SK-N-SH (cell line): Measurements from ENCODE around the gene EDRF1. TPM values are rescaled to one million over a fixed set of nuclear protein-coding genes. Genes with fewer than 3 reads are reported as not detected.

ENCODE experiments used
- CTCF ChIA-PET: fragments of 300-600, 350-600 bp; formaldehyde crosslinking; extraction: SDS; loops from one replicate; lab custom pipeline; 2021; lab: Yijun Ruan, JAX
- POLR2A ChIA-PET: fragments of 350-600 bp; sonication (Branson Sonifier 250); formaldehyde crosslinking; extraction: SDS; loops from one replicate; lab custom pipeline; 2020; ENCODE audit warnings: antibody characterized with exemption, inconsistent platforms; lab: Yijun Ruan, JAX
- DNase-seq: peaks from one replicate; pipeline ENCODE4 v3.0.0; 2012
- H2AFZ ChIP-seq: fragments of 200-600 bp; sonication (generic); 2 replicates; pipeline ENCODE4 v1.8.1; 2016; ENCODE audit warnings: antibody characterized with exemption, mild to moderate bottlenecking, low read depth
- H3F3A ChIP-seq: fragments of 200-600 bp; sonication (generic); replicated peaks from 2 replicates; pipeline ENCODE3; 2016; ENCODE audit warnings: antibody characterized with exemption, mild to moderate bottlenecking; ENCODE audit not compliant: insufficient read depth
- H3K27ac ChIP-seq, 2 experiments: fragments of 200-500 bp in 1 of 2; fragments of 200-600 bp in 1 of 2; sonication (Bioruptor generic) in 1 of 2; sonication (generic), shearing (Covaris generic) in 1 of 2; 2 replicates each; pipeline versions ENCODE4 v1.5.1 to v1.6.1; 2014 to 2016; ENCODE audit warnings: low read depth in 2 of 2, inconsistent platforms in 1 of 2, low read length in 1 of 2, mild to moderate bottlenecking in 1 of 2, mixed read lengths in 1 of 2
- H3K27me3 ChIP-seq: fragments of 200-600 bp; sonication (generic), shearing (Covaris generic); 2 replicates; pipeline ENCODE4 v1.6.1; 2016; ENCODE audit warnings: mixed run types; ENCODE audit not compliant: insufficient read depth
- H3K36me3 ChIP-seq, 2 experiments: fragments of 200-500 bp in 1 of 2; fragments of 200-600 bp in 1 of 2; sonication (Bioruptor generic) in 1 of 2; sonication (generic) in 1 of 2; replicated peaks in 1 of 2; 2 replicates each; pipeline versions ENCODE3 to v1.5.1; 2014 to 2016; ENCODE audit warnings: low read length in 1 of 2, mild to moderate bottlenecking in 1 of 2; ENCODE audit not compliant: insufficient read depth in 2 of 2, control insufficient read depth in 1 of 2
- H3K4me1 ChIP-seq, 2 experiments: fragments of 200-500 bp in 1 of 2; fragments of 200-600 bp in 1 of 2; sonication (Bioruptor generic) in 1 of 2; sonication (generic), shearing (Covaris generic) in 1 of 2; 2 replicates each; pipeline versions ENCODE4 v1.5.1 to v1.6.1; 2014 to 2016; ENCODE audit warnings: low read depth in 1 of 2, low read length in 1 of 2, mixed run types in 1 of 2; ENCODE audit not compliant: insufficient read depth in 2 of 2, control insufficient read depth in 1 of 2
- H3K4me2 ChIP-seq: fragments of 200-600 bp; sonication (generic), shearing (Covaris generic); 2 replicates; pipeline ENCODE4 v1.6.1; 2017; ENCODE audit warnings: mixed run types
- H3K4me3 ChIP-seq, 2 experiments: fragments of 200-500 bp in 1 of 2; fragments of 200-600 bp in 1 of 2; sonication (Bioruptor generic) in 1 of 2; sonication (generic), shearing (Covaris generic) in 1 of 2; 2 replicates each; pipeline versions ENCODE4 v1.5.1 to v1.8.1; 2014 to 2016; ENCODE audit warnings: low read depth in 2 of 2, inconsistent platforms in 1 of 2, low read length in 1 of 2, mild to moderate bottlenecking in 1 of 2, mixed read lengths in 1 of 2, moderate library complexity in 1 of 2
- H3K79me2 ChIP-seq: fragments of 200-600 bp; sonication (generic); 2 replicates; pipeline ENCODE4 v1.8.1; 2017; ENCODE audit warnings: mild to moderate bottlenecking; ENCODE audit not compliant: insufficient read depth
- H3K9ac ChIP-seq: fragments of 200-600 bp; sonication (generic); 2 replicates; pipeline ENCODE4 v1.6.1; 2017; ENCODE audit warnings: mixed run types
- H3K9me2 ChIP-seq: fragments of 200-600 bp; sonication (generic); 2 replicates; pipeline ENCODE4 v1.6.1; 2017; ENCODE audit warnings: mixed run types
- H3K9me3 ChIP-seq: fragments of 200-600 bp; sonication (generic); 2 replicates; pipeline ENCODE4 v1.6.1; 2017; ENCODE audit warnings: mixed run types, mild to moderate bottlenecking, moderate library complexity
- H4K20me1 ChIP-seq: fragments of 200-600 bp; sonication (generic); 2 replicates; pipeline ENCODE4 v1.6.1; 2017; ENCODE audit warnings: mild to moderate bottlenecking, mixed run types; ENCODE audit not compliant: insufficient read depth
- CHD2 ChIP-seq: fragments of 150-350 bp; IDR thresholded peaks from 2 replicates; pipeline ENCODE4 v1.6.1; 2018; ENCODE audit warnings: low read length; ENCODE audit not compliant: partially characterized antibody
- CTCF ChIP-seq: fragments of 200-600 bp; sonication (generic); IDR thresholded peaks from 2 replicates; pipeline ENCODE4 v1.6.1; 2017; ENCODE audit warnings: antibody characterized with exemption, mild to moderate bottlenecking, moderate library complexity
- ELF1 ChIP-seq: IDR thresholded peaks from 2 replicates; pipeline ENCODE4 v1.4.0; 2012
- FOXJ3 ChIP-seq: sonication (generic); formaldehyde crosslinking; IDR thresholded peaks from 2 replicates; pipeline ENCODE4 v1.5.1; 2020; ENCODE audit warnings: mild to moderate bottlenecking, missing genetic modification reagents
- FOXM1 ChIP-seq: IDR thresholded peaks from 2 replicates; pipeline ENCODE4 v1.4.0; 2012; ENCODE audit warnings: low read depth, mild to moderate bottlenecking
- IRF3 ChIP-seq: fragments of 150-350 bp; IDR thresholded peaks from 2 replicates; pipeline ENCODE4 v1.6.1; 2016; ENCODE audit warnings: mild to moderate bottlenecking, low read depth, low read length
- MAX ChIP-seq: IDR thresholded peaks from 2 replicates; pipeline ENCODE4 v1.4.0; 2012; ENCODE audit warnings: low read depth
- MEF2A ChIP-seq: IDR thresholded peaks from 2 replicates; pipeline ENCODE4 v1.4.0; 2012; ENCODE audit warnings: low read depth, borderline replicate concordance
- NFIC ChIP-seq: IDR thresholded peaks from 2 replicates; pipeline ENCODE4 v1.4.0; 2012; ENCODE audit warnings: borderline replicate concordance
- NRF1 ChIP-seq: IDR thresholded peaks from 2 replicates; pipeline ENCODE4 v1.6.1; 2012; ENCODE audit warnings: low read depth, mild to moderate bottlenecking, low read length
- RXRA ChIP-seq: IDR thresholded peaks from 2 replicates; pipeline ENCODE4 v1.4.0; 2012; ENCODE audit warnings: low read depth, mild to moderate bottlenecking, borderline replicate concordance
- USF2 ChIP-seq: fragments of 150-350 bp; IDR thresholded peaks from 2 replicates; pipeline ENCODE4 v1.6.1; 2017; ENCODE audit warnings: antibody characterized with exemption, low read length, low read depth, borderline replicate concordance
- YY1 ChIP-seq: IDR thresholded peaks from 2 replicates; pipeline ENCODE4 v1.4.0; 2012; ENCODE audit warnings: low read depth, mild to moderate bottlenecking
- WGBS: methylation state at CpG from one replicate; pipeline ENCODE4 v1.1.6; 2017; ENCODE audit warnings: low lambda C conversion rate; 5-methylcytosine and 5-hydroxymethylcytosine counted together
- polyA plus RNA-seq, 3 experiments: library from polyadenylated mRNA; depleted of rRNA; stranded (reverse); fragments of >200 nt; gene quantifications; 2 replicates each; pipeline ENCODE4 v1.2.3, GENCODE V29; 2012

Gene EDRF1
- polyA plus RNA-seq, 1 of the 3 experiments (the other 2 are of a cell fraction), result 19.2 TPM

- H2AFZ ChIP-seq, result no peak overlapping the region
- 90% methylated on average over 8 of the region's 11 CpGs for WGBS
- no peaks in the 10 kb centered on the region for H3F3A ChIP-seq
- POLR2A ChIA-PET, result no interaction called here
- H3K27ac ChIP-seq, result no peak overlapping the region
- H3K27me3 ChIP-seq, result no peaks in the 10 kb centered on the region
- H3K4me2 ChIP-seq, result no peak overlapping the region
- TF ChIP-seq CTCF (no peak), USF2 (no peak), FOXM1 (no peak)
- no peaks in the 10 kb centered on the region for H3K4me1 ChIP-seq
- H3K36me3 ChIP-seq, result no peaks in the 10 kb centered on the region
- CTCF ChIA-PET, result no interaction called here
- no peak for DNase-seq
- no peaks in the 10 kb centered on the region for H3K9me3 ChIP-seq
- H3K79me2 ChIP-seq, result no peaks in the 10 kb centered on the region
- no peak overlapping the region for H3K9ac ChIP-seq
- H3K9me2 ChIP-seq, result no peaks in the 10 kb centered on the region
- H3K4me3 ChIP-seq, result no peak overlapping the region
- H4K20me1 ChIP-seq, result no peaks in the 10 kb centered on the region
Measured at GRCh38 chr10:125782054-125782453, 62.5 kb downstream of the EDRF1 start.

GRCh38 chr10:125782616-125783015, 63.1 kb downstream of the EDRF1 start:
- Histone ChIP-seq H3K4me3 (no peak overlapping the region), H3K9me2 (no peaks in the 10 kb centered on the region), H3F3A (no peaks in the 10 kb centered on the region), H3K27me3 (no peaks in the 10 kb centered on the region), H3K4me1 (no peaks in the 10 kb centered on the region), H4K20me1 (no peaks in the 10 kb centered on the region), H3K27ac (no peak overlapping the region), H2AFZ (no peak overlapping the region), H3K79me2 (no peaks in the 10 kb centered on the region), H3K4me2 (no peak overlapping the region), H3K9ac (no peak overlapping the region), H3K36me3 (no peaks in the 10 kb centered on the region), H3K9me3 (no peaks in the 10 kb centered on the region)
- no peak for TF ChIP-seq NRF1
- no peak for TF ChIP-seq ELF1
- TF ChIP-seq CHD2, result no peak
- TF ChIP-seq YY1, result no peak
- no peak for TF ChIP-seq MEF2A
- no peak for TF ChIP-seq USF2
- TF ChIP-seq FOXJ3 (CRISPR knock-in tag), result no peak
- no peak for TF ChIP-seq NFIC
- no peak for TF ChIP-seq RXRA
- no peak for TF ChIP-seq FOXM1
- no peak for TF ChIP-seq MAX
- TF ChIP-seq IRF3, result no peak
- no peak for DNase-seq
- POLR2A ChIA-PET, result no interaction called here
- WGBS, result 81% methylated on average over 5 of the region's 11 CpGs
- CTCF ChIA-PET, result no interaction called here
